GM23338 (cell line): ENCODE results near the gene CPT2. TPM values are rescaled to one million over a fixed set of nuclear protein-coding genes. Genes with fewer than 3 reads are reported as not detected.
A peak's percentile ranks its signal among the peaks of the same experiment; 100 is the strongest.

ENCODE experiments used
- ATAC-seq: fragments of 200-7000 bp; cut with Tn5 transposase; 3 replicates; pipeline ENCODE4 v1.9.1; 2020
- DNase-seq: peaks from one replicate; pipeline ENCODE4 v3.0.0-alpha.2; 2015; ENCODE audit warnings: low spot score
- H2AFZ ChIP-seq: fragments of 200-600 bp; sonication (generic); 2 replicates; pipeline ENCODE4 v1.8.0; 2016; ENCODE audit warnings: antibody characterized with exemption, mild to moderate bottlenecking, moderate library complexity
- H3F3A ChIP-seq: fragments of 200-600 bp; sonication (generic); replicated peaks from 2 replicates; pipeline ENCODE4 v1.8.0; 2017; ENCODE audit warnings: antibody characterized with exemption, mixed run types, low read depth
- H3K27ac ChIP-seq: fragments of 200-600 bp; sonication (generic); 2 replicates; pipeline ENCODE4 v1.6.1; 2016; ENCODE audit warnings: low read depth
- H3K27me3 ChIP-seq: fragments of 200-600 bp; sonication (generic); 2 replicates; pipeline ENCODE4 v1.8.0; 2016; ENCODE audit warnings: mild to moderate bottlenecking, mixed run types, moderate library complexity; ENCODE audit not compliant: insufficient read depth
- H3K36me3 ChIP-seq: fragments of 200-600 bp; sonication (generic); 2 replicates; pipeline ENCODE4 v1.8.0; 2016; ENCODE audit warnings: mild to moderate bottlenecking; ENCODE audit not compliant: insufficient read depth
- H3K4me1 ChIP-seq: fragments of 200-600 bp; sonication (generic); 2 replicates; pipeline ENCODE4 v1.8.0; 2016; ENCODE audit warnings: mild to moderate bottlenecking, moderate library complexity; ENCODE audit not compliant: insufficient read depth
- H3K4me2 ChIP-seq: fragments of 200-600 bp; sonication (generic); 2 replicates; pipeline ENCODE4 v1.7.1; 2017; ENCODE audit warnings: mixed run types
- H3K4me3 ChIP-seq: fragments of 200-600 bp; sonication (generic); 2 replicates; pipeline ENCODE4 v1.6.1; 2016; ENCODE audit warnings: mixed run types
- H3K79me2 ChIP-seq: fragments of 200-600 bp; sonication (generic); replicated peaks from 2 replicates; pipeline ENCODE4 v1.8.0; 2017; ENCODE audit warnings: mild to moderate bottlenecking; ENCODE audit not compliant: insufficient read depth
- H3K9me2 ChIP-seq: fragments of 200-600 bp; sonication (generic); 2 replicates; pipeline ENCODE4 v1.8.0; 2017; ENCODE audit not compliant: insufficient read depth
- H4K20me1 ChIP-seq: fragments of 200-600 bp; sonication (generic); replicated peaks from 2 replicates; pipeline ENCODE4 v1.8.0; 2017; ENCODE audit warnings: mild to moderate bottlenecking; ENCODE audit not compliant: insufficient read depth
- H3K27ac Mint-ChIP-seq: 2 replicates; pipeline ENCODE4 v1.8.0; 2020; ENCODE audit warnings: inconsistent platforms, mild to moderate bottlenecking, moderate library complexity, mixed read lengths
- H3K27me3 Mint-ChIP-seq: 3 replicates; pipeline ENCODE4 v1.8.0; 2022; ENCODE audit warnings: low read depth, mild to moderate bottlenecking, moderate library complexity, mixed read lengths, inconsistent platforms; ENCODE audit not compliant: insufficient read depth, poor library complexity
- H3K36me3 Mint-ChIP-seq: 3 replicates; pipeline ENCODE4 v1.8.0; 2021; ENCODE audit warnings: low read depth, mild to moderate bottlenecking, inconsistent platforms, moderate library complexity, mixed read lengths
- H3K4me1 Mint-ChIP-seq: 3 replicates; pipeline ENCODE4 v1.8.0; 2020; ENCODE audit warnings: mild to moderate bottlenecking, inconsistent platforms, mixed read lengths
- H3K4me3 Mint-ChIP-seq: 3 replicates; pipeline ENCODE4 v1.8.0; 2021; ENCODE audit warnings: moderate library complexity, mild to moderate bottlenecking, inconsistent platforms, mixed read lengths
- H3K9me3 Mint-ChIP-seq: 3 replicates; pipeline ENCODE4 v1.8.0; 2020; ENCODE audit warnings: moderate library complexity, mild to moderate bottlenecking, inconsistent platforms, mixed read lengths
- CREB1 ChIP-seq: fragments of 250-450 bp; sonication (Bioruptor Pico); IDR thresholded peaks from 2 replicates; pipeline ENCODE4 v1.5.0; 2020; ENCODE audit warnings: low read depth, mild to moderate bottlenecking, moderate library complexity
- CTCF ChIP-seq, 2 experiments: fragments of 200-600 bp in 1 of 2; sonication (generic) in 1 of 2; conservative IDR thresholded peaks; 2 replicates each; pipeline versions ENCODE4 v1.5.1 to v1.6.1; 2016 to 2017; ENCODE audit warnings: antibody characterized with exemption in 2 of 2, low read depth in 2 of 2, mild to moderate bottlenecking in 2 of 2, moderate library complexity in 1 of 2
- EZH2phosphoT487 ChIP-seq: fragments of 200-600 bp; sonication (generic); IDR thresholded peaks from one replicate; pipeline ENCODE4 v1.8.1; 2018; ENCODE audit warnings: antibody characterized with exemption; ENCODE audit not compliant: unreplicated experiment
- JUNB ChIP-seq: IDR thresholded peaks from one replicate; pipeline ENCODE4 v1.6.1; 2016; ENCODE audit warnings: antibody characterized with exemption; ENCODE audit not compliant: unreplicated experiment
- NANOG ChIP-seq: IDR thresholded peaks from 2 replicates; pipeline ENCODE4 v1.6.1; 2016; ENCODE audit warnings: antibody characterized with exemption, borderline replicate concordance
- REST ChIP-seq: IDR thresholded peaks from one replicate; pipeline ENCODE4 v1.6.1; 2018; ENCODE audit warnings: antibody characterized with exemption; ENCODE audit not compliant: unreplicated experiment
- ZNF114 ChIP-seq: fragments of 250-450 bp; sonication (Bioruptor Pico); IDR thresholded peaks from 2 replicates; pipeline ENCODE4 v1.5.0; 2020; ENCODE audit warnings: mild to moderate bottlenecking, moderate library complexity
- ZNF331 ChIP-seq: fragments of 250-450 bp; sonication (Bioruptor Pico); IDR thresholded peaks from 2 replicates; pipeline ENCODE4 v1.5.0; 2020; ENCODE audit warnings: low read depth, mild to moderate bottlenecking, moderate library complexity
- polyA plus RNA-seq: library from polyadenylated mRNA; unstranded; fragments of >200 nt; fragmentation: Nextera tagmentation; extraction: Ambion mirVana; gene quantifications from 2 replicates; pipeline ENCODE4 v1.2.1, GENCODE V29; 2016
- total RNA-seq: library from RNA; depleted of rRNA; stranded (reverse); fragments of >200 nt; shearing (Covaris generic); gene quantifications from 2 replicates; pipeline ENCODE4 v1.2.3, GENCODE V29; 2014
- TF ChIP-seq, protein P1 (sequence below): IDR thresholded peaks from 2 replicates; pipeline ENCODE4 v1.6.1; 2016; ENCODE audit warnings: antibody characterized with exemption

Gene CPT2
- total and polyA plus RNA-seq, 2 experiments from 2014 or later = 11.2 to 30.6 TPM

- H3K36me3 Mint-ChIP-seq = peaks cover 17% of the 10 kb centered on the region
- peaks cover 15% of the 10 kb centered on the region for H3K4me1 Mint-ChIP-seq
- ATAC-seq (no peak), DNase-seq (no peak)
- H3K27me3 Mint-ChIP-seq = peaks cover 3% of the 10 kb centered on the region
- Histone ChIP-seq H3K9me2 (no peaks in the 10 kb centered on the region), H3F3A (no peaks in the 10 kb centered on the region; the same call in 1 of the 2 replicates), H2AFZ (no peak overlapping the region), H3K27ac (no peak overlapping the region), H3K79me2 (peaks cover 5% of the 10 kb centered on the region; the same call in 1 of the 2 replicates), H3K27me3 (no peaks in the 10 kb centered on the region), H4K20me1 (no peaks in the 10 kb centered on the region), H3K4me1 (peaks cover 7% of the 10 kb centered on the region), H3K4me2 (no peak overlapping the region), H3K4me3 (no peak overlapping the region), H3K36me3 (peaks cover 7% of the 10 kb centered on the region; the same call in 1 of the 2 replicates)
- no peak for TF ChIP-seq CTCF (conservative IDR thresholded peaks at IDR 0.05; ENCODE audit: low read depth in 2 of 2)
- H3K27ac Mint-ChIP-seq = no peak overlapping the region
- no peaks in the 10 kb centered on the region; the same call in 2 of the 3 replicates for H3K9me3 Mint-ChIP-seq
- H3K4me3 Mint-ChIP-seq = 0 out of 3 replicates have a peak overlapping the region, but pooled peaks have one; percentile 93
These were observed 21.6 kb downstream of the CPT2 start for GRCh38 chr1:53218201-53218600.

GRCh38 chr1:53219711-53220110, 23.1 kb downstream of the CPT2 start:
- Mint-ChIP-seq H3K9me3 (no peaks in the 10 kb centered on the region; the same call in 2 of the 3 replicates), H3K27ac (0 out of 2 replicates have a peak overlapping the region, but pooled peaks have one; percentile 45), H3K36me3 (peaks cover 3% of the 10 kb centered on the region; the same call in 2 of the 3 replicates), H3K27me3 (peaks cover 3% of the 10 kb centered on the region), H3K4me1 (peaks cover 15% of the 10 kb centered on the region), H3K4me3 (peak overlapping the region; percentile 93)
- Histone ChIP-seq H3K4me3 (peak overlapping the region; percentile 57), H3F3A (no peaks in the 10 kb centered on the region; the same call in 1 of the 2 replicates), H3K9me2 (no peaks in the 10 kb centered on the region), H3K27me3 (no peaks in the 10 kb centered on the region), H3K36me3 (no peaks in the 10 kb centered on the region), H3K79me2 (peaks cover 5% of the 10 kb centered on the region; the same call in 1 of the 2 replicates), H2AFZ (peak overlapping the region; percentile 70; the same call in 1 of the 2 replicates), H3K27ac (0 out of 2 replicates have a peak overlapping the region, but pooled peaks have one; percentile 67), H4K20me1 (no peaks in the 10 kb centered on the region), H3K4me2 (peak overlapping the region; percentile 76), H3K4me1 (peaks cover 7% of the 10 kb centered on the region)
- peak; percentile 5; the same call in 2 of the 3 replicates for ATAC-seq
- no peak for DNase-seq
- TF ChIP-seq ZNF331 (CRISPR knock-in tag) (no peak), REST (no peak), CTCF (conservative IDR thresholded peaks at IDR 0.05; ENCODE audit: low read depth in 2 of 2) (no peak), NANOG (no peak), JUNB (no peak), ZNF114 (CRISPR knock-in tag) (no peak), EZH2phosphoT487 (no peak), CREB1 (CRISPR knock-in tag) (no peak)
- TF ChIP-seq, protein P1, sequence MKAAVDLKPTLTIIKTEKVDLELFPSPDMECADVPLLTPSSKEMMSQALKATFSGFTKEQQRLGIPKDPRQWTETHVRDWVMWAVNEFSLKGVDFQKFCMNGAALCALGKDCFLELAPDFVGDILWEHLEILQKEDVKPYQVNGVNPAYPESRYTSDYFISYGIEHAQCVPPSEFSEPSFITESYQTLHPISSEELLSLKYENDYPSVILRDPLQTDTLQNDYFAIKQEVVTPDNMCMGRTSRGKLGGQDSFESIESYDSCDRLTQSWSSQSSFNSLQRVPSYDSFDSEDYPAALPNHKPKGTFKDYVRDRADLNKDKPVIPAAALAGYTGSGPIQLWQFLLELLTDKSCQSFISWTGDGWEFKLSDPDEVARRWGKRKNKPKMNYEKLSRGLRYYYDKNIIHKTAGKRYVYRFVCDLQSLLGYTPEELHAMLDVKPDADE = no peak
